GM12864 (cell line): ENCODE data around the gene PSMG2.

ENCODE experiments used
- DNase-seq: peaks from one replicate; pipeline ENCODE4 v3.0.0-alpha.2; 2011; ENCODE audit warnings: low read depth
- H3K4me3 ChIP-seq: 2 replicates; pipeline ENCODE4 v1.5.1; 2011; ENCODE audit warnings: mild to moderate bottlenecking, low read depth, low read length, control low read depth
- TF ChIP-seq, protein P1 (sequence below): IDR thresholded peaks from 2 replicates; pipeline ENCODE4 v1.5.1; 2011; ENCODE audit warnings: low read depth, mild to moderate bottlenecking, moderate library complexity, low read length, control low read depth, inconsistent platforms; ENCODE audit errors: missing control alignments

The PSMG2 gene

DNA sequence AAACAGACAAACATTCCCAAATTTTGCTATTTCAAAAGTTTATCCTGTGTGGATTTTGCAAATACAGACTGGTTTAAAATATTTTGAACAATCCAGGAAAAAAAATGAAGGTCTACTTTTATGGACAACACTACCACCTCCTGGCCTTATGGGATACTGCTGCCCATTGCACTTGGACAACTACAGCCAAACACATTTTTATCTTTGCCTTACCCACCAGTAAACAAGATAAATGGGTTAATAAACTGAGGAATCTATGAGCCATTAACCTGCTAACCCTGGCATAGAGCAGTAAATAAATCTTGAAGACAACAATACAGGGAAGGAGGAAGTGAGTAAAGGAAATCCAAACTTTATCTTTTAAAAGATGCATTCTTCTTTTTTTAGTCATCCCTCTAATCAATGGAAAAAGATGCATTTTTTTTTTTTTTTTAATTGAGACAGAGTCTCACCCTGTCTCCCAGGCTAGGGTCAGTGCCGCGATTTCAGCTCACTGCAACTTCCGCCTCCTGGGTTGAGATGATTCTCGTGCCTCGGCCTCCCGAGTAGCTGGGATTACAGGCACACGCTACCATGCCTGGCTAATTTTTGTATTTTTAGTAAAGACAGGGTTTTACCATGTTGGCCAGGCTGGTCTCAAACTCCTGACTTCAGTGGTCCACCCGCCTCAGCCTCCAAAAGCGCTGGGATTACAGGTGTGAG, 42.8 kb upstream of the PSMG2 start:
- TF ChIP-seq, protein P1, sequence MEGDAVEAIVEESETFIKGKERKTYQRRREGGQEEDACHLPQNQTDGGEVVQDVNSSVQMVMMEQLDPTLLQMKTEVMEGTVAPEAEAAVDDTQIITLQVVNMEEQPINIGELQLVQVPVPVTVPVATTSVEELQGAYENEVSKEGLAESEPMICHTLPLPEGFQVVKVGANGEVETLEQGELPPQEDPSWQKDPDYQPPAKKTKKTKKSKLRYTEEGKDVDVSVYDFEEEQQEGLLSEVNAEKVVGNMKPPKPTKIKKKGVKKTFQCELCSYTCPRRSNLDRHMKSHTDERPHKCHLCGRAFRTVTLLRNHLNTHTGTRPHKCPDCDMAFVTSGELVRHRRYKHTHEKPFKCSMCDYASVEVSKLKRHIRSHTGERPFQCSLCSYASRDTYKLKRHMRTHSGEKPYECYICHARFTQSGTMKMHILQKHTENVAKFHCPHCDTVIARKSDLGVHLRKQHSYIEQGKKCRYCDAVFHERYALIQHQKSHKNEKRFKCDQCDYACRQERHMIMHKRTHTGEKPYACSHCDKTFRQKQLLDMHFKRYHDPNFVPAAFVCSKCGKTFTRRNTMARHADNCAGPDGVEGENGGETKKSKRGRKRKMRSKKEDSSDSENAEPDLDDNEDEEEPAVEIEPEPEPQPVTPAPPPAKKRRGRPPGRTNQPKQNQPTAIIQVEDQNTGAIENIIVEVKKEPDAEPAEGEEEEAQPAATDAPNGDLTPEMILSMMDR: peak; percentile 75
- DNase-seq: peak; percentile 16
- no peak overlapping the region for H3K4me3 ChIP-seq

DNA sequence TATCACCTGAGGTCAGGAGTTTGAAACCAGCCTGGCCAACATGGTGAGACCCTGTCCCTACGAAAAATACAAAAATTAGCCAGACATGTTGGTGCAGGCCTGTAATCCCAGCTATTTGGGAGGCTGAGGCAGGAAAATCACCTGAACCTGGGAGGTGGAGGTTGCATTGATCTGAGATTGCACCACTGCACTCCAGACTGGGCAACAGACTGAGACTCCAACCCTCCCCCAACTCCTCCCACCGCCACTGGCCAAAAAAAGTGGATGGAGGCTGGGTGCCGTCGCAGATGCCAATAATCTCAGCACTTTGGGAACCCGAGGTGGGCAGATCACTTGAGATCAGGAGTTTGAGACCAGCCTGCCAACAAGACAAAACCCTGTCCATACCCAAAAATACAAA, 34.8 kb upstream of the PSMG2 start:
- DNase-seq: no peak
- H3K4me3 ChIP-seq: no peak overlapping the region
- TF ChIP-seq, protein P1: no peak

DNA sequence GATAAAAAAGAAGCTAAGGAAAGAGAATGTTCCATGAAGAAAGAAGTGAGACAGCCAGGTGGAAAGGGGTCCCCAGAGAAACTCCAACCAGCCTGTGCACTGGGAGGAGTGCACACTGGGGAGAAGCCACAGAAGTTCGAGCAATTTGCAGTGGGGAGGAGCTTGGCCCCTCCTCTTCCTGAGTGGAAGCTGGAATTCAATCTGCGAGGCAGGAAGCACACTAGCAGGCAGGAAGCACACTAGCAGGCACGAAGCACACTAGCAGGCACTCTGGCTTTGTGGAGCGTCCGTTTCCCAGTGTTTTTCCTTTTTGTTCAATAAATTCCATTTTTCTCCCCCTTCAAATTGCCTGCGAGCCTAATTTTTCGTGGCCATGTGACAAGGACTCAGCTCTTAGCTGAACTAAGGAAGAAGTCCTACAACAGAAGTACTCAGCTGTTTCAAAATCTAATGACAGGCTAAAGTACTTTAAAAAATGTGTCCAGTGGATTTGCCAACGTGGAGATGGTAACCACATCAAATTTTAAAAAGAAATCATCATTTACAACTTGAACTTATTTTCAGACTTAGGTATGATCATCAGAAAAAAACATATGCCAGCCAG, 23.6 kb upstream of the PSMG2 start:
- H3K4me3 ChIP-seq: no peak overlapping the region
- TF ChIP-seq, protein P1: no peak
- DNase-seq: no peak

DNA sequence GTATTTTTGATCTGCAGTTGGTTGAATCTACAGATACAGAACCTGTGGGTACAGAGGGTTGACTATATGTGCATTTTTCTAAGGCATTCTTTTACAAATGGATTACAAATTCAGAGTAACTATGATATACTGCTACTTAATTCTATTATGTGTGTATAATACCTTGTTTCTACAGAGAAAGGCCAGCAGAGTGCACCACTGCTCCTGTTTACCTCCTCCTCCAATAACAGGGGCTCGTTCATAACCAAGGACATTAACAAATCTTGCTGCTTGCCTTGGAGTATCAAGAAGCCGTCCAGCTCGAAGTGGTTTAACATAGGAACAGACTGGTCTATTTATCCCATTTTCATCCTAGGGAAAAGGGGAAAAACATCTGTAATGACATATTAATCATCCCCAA, 16.7 kb upstream of the PSMG2 start:
- TF ChIP-seq, protein P1: no peak
- no peak overlapping the region for H3K4me3 ChIP-seq
- no peak for DNase-seq

DNA sequence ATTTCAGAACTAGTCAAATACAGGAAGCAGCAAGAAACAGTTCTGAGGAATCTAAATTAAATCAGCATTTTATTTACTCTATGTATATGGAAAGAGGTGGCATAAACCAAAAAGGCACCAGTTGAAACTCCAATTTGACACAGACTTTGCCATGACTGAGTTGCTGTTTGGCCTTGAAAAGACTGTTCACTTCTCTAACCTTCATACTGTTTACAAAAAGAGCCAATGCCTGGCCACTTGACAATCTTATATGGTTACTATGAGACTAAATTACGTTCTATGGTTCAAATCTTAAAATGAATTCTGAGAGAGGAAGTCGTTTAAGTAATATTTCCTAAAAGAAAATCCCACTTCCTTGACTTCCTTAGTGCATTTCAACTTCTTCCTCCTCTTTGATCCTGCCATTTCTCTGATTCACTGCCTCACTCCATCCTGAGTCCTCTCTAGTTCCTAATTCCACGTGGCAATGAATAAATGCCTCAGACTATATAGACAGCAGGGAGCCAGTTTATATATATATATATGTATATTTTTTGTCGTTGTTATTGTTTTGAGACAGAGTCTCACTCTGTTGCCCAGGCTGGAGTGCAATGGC, 13.5 kb upstream of the PSMG2 start:
- no peak for DNase-seq
- TF ChIP-seq, protein P1: no peak
- no peak overlapping the region for H3K4me3 ChIP-seq

DNA sequence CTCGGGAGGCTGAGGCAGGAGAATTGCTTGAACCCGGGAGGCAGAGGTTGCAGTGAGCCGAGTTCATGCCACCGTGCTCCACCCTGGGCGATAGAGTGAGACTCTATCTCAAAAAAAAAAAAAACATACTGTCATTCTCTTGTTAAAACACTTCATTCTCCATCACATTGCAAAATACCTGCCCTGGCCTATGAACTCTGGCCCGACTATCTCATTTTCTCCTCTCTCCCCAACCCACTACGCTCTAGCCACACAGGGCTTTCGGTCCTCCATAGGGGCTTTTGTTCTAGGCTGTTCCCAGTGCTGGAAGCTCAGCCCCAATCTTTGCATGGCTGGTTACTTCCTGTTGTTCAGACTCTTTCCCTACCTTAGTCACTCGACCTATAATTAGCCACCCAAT, 10.6 kb upstream of the PSMG2 start:
- TF ChIP-seq, protein P1: no peak
- no peak for DNase-seq

DNA sequence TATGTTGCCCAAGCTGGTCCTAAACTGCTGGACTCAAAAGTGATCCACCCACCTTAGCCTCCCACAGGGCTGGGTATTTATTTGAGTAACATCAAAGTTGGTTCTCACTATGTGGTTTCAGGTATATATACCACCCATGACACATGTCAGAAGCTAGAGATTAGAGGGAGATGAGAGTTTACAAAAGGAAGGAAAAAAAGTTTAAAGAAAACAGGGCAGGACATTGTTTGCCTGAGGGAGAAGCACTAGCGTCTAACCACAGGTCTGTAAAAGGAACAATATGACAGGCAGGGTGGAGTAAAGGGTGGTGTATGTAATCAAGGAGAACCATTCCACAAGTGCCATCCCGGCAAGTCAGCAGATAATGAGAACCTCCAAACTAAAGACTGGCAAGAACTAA, 8.8 kb upstream of the PSMG2 start:
- H3K4me3 ChIP-seq: no peak overlapping the region
- TF ChIP-seq, protein P1: no peak
- no peak for DNase-seq

More for the DNA sequence above, 10.6 kb upstream of the PSMG2 start:
- no peak overlapping the region for H3K4me3 ChIP-seq
